NCI-H1417 (cell line): ENCODE data around the gene OSBPL10.

Experiments
- DNase-seq, 3 experiments: peaks; one replicate each; lab custom pipeline; 2025; lab: John Stamatoyannopoulos, UW

Gene OSBPL10

GRCh38 chr3:31772758-31773473 lies 208.1 kb downstream of the OSBPL10 start:
- no peak for DNase-seq

- no peak for DNase-seq
These were observed 208.8 kb downstream of the OSBPL10 start for GRCh38 chr3:31772272-31772671.

- no peak for DNase-seq
These were observed 210.2 kb downstream of the OSBPL10 start for GRCh38 chr3:31770822-31771326.

- peak; percentile 22 to 59 (median 52) for DNase-seq
These were observed 212.5 kb downstream of the OSBPL10 start for GRCh38 chr3:31768479-31769125.

GRCh38 chr3:31767920-31768319 lies 213.1 kb downstream of the OSBPL10 start:
- no peak for DNase-seq

- no peak for DNase-seq
These were observed 214.4 kb downstream of the OSBPL10 start for GRCh38 chr3:31766669-31767068.

GRCh38 chr3:31765871-31766270 lies 215.2 kb downstream of the OSBPL10 start:
- DNase-seq, result no peak

- DNase-seq, result peak in 1 of 3 experiments; percentile 16
These were observed 217.3 kb downstream of the OSBPL10 start for GRCh38 chr3:31763731-31764130.

- DNase-seq, result peak in 1 of 3 experiments; percentile 40
These were observed 218.1 kb downstream of the OSBPL10 start for GRCh38 chr3:31762888-31763351.

- no peak for DNase-seq
These were observed 218.8 kb downstream of the OSBPL10 start for GRCh38 chr3:31762097-31762764.

GRCh38 chr3:31760654-31761053 lies 220.4 kb downstream of the OSBPL10 start:
- DNase-seq, result no peak

- no peak for DNase-seq
These were observed 222.6 kb downstream of the OSBPL10 start for GRCh38 chr3:31758322-31758965.

- no peak for DNase-seq
These were observed 225.0 kb downstream of the OSBPL10 start for GRCh38 chr3:31755926-31756658.

GRCh38 chr3:31754575-31755278 lies 226.3 kb downstream of the OSBPL10 start:
- DNase-seq, result no peak

GRCh38 chr3:31753050-31753425 lies 228.0 kb downstream of the OSBPL10 start:
- DNase-seq, result no peak

- DNase-seq, result no peak
These were observed 228.6 kb downstream of the OSBPL10 start for GRCh38 chr3:31752305-31753049.

- no peak for DNase-seq
These were observed 230.7 kb downstream of the OSBPL10 start for GRCh38 chr3:31750341-31750740.

- DNase-seq, result no peak
These were observed 232.1 kb downstream of the OSBPL10 start for GRCh38 chr3:31748933-31749295.

GRCh38 chr3:31748281-31748932 lies 232.7 kb downstream of the OSBPL10 start:
- no peak for DNase-seq

- no peak for DNase-seq
These were observed 233.3 kb downstream of the OSBPL10 start for GRCh38 chr3:31747785-31748184.
